Glomerular endothelial cell (primary cell): Measurements from ENCODE around the gene FBXO41. TPM values are rescaled to one million over a fixed set of nuclear protein-coding genes. Genes with fewer than 3 reads are reported as not detected.

Source experiments
- DNase-seq: peaks from one replicate; pipeline ENCODE4 v3.0.0-alpha.2; 2011; ENCODE audit warnings: low read depth, low spot score; ENCODE audit errors: extremely low read depth
- total RNA-seq: library from RNA; depleted of rRNA; stranded (reverse); fragments of >200 nt; gene quantifications from 2 replicates; pipeline ENCODE4 v1.2.3, GENCODE V29; 2015

The FBXO41 gene
- total RNA-seq, 1 donor from 2014 or later = 2.3 TPM

DNA sequence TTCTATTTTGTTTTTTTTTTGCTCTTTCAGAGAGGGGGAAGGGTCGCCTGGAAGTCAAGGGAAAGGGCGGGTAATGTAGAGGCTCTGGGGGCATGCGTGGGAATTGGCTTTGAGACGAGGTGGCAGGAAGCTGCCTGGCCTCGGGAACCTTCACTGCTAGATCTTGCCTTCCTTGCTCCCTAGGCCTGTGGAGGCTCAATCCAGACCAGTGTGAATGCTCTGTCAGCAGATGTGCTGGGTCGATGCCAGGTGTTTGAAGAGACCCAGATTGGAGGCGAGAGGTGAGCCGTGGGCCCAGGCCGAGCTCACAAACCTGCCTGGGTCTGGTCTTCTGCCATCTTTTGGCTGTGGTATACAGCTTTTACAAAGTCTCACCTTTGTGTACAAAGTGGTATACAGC lies 34.6 kb downstream of the FBXO41 start:
- no peak for DNase-seq

DNA sequence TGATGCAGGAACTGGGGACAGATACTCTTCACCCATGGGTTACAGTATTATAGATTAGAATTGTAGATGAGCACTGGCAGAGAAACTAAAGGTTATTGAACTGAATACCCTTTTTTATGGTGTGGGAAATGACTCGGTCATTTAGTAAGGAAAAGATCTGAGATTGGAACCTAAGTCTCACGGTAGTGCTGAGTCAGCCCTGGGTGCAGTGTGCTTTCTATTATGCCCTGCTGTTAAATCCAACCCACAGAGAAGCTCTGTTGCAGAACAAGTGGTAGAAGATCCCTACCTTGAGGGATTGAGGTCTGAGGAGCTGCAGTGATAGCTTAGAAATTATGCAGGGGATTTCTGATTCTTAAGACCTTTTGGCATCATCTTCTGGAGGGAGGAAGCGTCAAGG lies 37.4 kb downstream of the FBXO41 start:
- no peak for DNase-seq

DNA sequence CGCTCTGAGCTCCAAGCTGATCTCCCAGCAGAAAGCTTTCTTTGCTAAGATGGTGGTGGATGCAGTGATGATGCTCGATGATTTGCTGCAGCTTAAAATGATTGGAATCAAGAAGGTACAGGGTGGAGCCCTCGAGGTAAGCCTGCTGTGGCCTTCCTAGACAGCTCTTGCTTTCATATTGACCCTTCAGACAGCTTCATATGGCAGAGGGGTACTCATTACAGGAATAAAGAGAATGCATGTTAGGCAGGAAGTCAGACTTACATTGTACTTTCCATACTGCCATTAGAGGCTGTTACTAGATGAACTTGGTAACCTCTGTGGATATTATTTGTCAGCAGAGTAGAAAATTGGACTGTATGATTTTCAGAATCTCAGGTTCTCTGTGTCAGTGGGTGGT lies 39.7 kb downstream of the FBXO41 start:
- no peak for DNase-seq

DNA sequence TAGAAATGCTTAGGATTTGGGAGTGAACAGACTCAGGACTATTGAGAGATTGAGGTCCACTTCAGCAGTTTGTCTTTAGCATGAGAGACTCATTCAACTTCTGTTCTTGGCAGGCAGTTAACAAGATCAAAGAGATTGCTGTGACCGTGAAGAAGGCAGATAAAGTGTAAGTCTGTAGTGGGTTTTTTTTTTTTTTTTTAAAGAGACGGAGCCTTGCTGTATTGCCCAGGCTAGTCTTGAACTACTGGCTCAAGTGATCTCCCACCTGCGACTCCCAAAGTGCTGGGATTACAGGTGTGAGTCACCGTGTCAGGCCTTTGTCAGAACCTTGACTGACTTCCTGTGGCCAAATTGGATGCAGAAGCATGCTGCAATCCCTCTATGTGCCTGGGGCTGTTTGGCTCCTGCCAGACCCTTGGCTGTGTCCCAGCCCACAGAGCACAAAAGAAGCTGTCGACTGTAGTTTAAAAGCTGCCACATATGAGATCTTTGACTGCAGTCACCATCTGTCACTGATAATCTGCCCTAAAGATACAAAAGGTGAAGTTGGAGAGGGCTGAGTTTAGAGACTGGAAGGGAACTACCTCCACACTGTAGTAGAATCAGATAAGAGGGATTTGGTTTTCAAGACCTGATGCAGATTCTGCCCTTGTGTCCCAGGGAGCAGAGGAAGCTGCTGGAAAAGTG lies 40.3 kb downstream of the FBXO41 start:
- no peak for DNase-seq

DNA sequence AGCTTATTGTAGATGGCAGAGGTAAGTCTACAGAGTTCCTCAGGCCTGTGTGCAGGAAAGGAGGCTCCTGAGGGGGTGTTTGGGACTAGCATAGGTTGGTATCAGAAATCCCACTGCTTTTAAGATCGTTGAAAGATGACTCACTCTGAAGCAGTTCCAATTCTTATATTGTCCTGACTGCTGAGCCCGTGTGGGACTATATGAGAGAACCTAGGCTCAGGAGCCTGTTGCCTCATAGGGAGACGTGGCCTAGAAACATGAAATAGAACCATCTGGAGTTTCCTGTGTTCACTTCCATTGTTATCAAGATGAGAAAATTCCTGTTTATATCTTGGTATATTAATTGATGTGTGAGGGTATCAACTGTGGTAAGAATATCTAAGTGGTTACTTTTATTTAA lies 44.5 kb downstream of the FBXO41 start:
- DNase-seq = no peak

DNA sequence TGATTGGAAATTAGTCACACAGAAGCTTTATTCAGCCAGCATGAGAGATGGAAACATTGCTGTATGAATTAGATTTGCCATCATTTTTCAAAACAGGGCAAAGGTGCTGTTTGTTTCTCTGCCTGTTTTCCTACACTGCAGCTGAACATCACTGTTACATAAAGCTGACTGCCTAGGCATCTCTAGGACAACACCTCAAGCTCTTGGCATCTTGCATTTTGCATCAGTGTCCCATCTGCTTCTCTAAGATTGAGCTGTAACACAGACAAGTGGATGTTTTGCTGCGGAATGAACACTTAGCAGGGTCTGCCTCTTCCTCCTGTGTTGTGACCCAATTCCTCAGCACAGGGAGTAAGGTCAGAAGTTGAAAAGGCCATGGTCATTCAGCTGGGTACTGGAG lies 45.3 kb downstream of the FBXO41 start:
- no peak for DNase-seq

DNA sequence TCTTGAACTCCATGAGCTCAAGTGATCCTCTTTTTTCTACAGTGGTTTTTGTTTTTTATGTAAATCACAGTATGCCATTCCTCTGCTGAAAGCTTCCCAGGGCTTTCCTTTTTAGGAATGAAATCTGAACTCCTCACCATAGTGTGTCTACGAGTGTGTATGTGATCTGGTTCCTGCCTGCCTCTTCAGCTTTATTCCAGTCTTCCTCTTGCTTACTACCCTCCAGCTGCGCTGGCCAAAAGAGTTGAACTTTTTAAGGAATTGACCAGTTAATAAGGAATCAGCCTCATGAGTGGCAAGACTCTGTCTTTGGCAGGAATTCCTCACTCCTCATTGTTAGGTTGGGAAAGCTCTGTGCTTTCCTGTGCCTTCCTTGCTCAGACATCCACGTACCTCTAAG lies 46.1 kb downstream of the FBXO41 start:
- DNase-seq = no peak

DNA sequence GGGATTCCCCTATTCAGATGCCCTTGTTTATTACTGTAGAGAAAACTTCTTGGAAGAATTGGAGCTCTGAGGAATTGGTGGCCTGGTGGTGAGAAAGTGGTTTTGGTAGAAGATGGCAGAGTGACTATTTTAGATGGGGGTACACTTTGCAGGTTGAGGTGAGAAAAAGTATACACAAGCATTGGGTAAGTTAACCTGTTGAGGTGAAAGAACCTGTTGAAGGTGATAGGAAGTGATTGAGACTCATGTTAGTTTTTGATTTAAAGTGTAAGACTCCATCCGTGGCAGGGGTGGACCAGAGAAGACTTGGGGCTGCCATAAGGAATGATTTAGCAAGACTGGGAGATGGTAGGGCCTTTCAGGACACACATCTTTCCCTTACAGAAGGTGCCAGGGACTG lies 47.1 kb downstream of the FBXO41 start:
- no peak for DNase-seq

DNA sequence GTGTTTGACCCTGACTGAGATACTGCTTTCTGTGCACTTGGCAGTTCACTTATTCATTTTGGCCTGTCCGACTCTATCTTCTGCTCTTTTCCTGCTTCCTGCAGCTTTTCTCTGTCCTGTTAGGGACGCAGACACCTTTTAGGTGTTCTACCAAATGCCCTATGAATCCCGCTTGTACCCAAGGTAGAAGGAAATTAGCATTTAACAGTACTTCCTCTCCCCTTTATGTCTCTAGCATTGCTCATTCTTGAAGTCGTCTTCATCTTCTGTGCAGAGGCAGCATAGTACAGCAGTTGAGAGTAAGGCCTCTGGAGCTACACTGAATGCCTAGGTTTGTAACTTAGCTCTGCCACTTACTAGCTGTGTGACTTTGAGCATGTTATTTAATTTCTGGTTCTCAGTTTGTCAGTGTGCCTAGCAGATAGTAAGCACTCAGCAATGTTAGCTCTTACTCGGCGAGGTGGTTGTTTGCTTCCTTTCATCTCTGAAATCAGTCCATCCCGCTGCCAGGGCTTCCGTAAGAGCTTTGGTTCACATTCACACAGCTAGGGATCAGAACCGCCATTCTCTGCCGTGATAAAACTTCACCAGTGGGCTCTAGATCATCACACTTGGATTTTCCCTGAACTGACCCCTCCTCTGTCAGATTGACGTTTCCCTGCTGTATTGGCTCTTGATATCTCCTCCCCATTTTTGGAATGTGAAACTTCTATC lies 48.8 kb downstream of the FBXO41 start:
- DNase-seq = no peak

DNA sequence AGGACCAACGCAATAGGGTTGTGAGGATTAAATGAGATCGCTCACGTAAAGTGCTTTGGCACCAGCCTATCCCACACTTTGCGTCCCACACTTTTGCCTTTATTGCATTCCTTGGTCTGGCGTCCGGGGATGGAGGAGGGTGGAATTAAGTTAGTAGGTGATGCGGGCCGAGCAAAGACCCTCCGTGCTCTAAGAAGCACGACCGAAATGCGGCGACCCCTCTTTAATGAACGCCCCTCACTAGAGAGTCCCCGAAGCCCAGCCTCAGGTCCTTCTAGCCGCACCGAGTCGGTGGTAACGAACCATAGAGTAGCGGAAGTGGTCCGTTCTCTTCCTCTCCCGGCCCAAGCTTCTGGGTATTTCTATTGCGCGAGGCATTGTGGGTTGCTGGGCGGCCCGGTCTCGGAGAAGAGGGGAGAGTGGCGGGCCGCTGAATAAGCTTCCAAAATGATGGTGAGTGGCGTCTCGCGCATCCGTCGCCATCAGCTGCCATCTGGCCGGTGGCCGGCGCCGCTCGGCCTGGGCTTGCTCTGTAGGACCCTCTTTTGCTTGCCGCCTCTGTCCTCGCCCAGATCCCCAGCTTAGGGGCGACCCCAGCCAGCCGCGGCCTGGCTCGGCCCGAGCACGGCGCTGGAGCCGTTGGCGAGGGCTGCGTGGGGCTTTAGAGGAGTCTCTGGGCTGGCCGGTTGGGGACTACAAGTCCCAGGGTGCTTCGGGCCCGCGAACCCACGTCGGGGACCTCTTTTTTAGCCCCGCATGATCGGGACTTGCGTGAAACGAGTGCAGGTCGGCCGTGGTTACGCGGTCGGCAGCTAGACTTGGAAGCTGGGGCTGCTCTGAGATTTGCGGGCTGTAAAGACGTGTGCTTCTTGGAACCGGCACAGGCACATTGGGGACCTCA lies 50.1 kb downstream of the FBXO41 start, which contains the start of gene CCT7:
Gene CCT7 (plus strand): TSS at position 377 of the 901 bp plus-strand sequence. CDS start 71 bp downstream, at position 448.
- no peak for DNase-seq

DNA sequence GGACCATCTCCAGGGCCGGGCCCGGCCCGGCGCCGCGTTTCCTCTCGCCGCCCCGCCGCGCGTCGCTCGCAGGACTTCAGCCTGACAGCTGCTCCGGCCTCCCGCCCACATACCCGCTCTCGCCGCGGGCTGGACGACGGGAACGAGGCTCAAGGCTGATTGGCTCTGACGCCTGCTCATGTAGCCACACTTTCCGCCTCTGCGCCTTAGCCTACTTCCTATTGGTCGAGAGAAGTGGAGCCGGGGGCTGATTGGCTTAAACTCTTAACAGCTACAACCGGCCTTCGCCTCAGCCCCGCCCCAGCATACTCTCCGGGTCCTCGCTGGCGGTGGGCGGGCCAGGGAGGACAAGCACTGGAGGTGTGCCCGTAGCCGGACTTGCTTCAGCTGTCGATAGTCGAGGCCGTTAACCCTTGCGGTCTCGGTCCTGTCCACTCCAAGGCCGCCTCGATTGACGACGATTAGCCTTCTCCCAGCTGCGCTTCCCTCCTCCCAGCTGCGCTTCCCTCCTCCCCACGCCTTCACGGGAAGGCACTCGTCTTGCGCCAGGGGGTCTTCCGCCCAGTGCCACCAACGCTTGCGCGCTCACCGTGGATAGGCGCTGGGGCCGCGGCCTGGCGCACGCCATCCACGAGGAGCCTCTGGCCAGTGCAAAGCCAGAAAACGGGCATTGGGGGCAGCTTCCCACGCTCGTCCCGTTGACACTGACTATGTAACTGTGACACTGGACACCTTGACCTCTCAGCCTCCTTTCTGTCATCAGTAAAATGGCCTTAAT lies 50.9 kb downstream of the FBXO41 start, which contains the start of gene PRADC1:
Gene PRADC1 (minus strand): TSS at position 86 of the 778 bp plus-strand sequence. CDS start 79 bp downstream, at position 7.
- peak; percentile 98 for DNase-seq

DNA sequence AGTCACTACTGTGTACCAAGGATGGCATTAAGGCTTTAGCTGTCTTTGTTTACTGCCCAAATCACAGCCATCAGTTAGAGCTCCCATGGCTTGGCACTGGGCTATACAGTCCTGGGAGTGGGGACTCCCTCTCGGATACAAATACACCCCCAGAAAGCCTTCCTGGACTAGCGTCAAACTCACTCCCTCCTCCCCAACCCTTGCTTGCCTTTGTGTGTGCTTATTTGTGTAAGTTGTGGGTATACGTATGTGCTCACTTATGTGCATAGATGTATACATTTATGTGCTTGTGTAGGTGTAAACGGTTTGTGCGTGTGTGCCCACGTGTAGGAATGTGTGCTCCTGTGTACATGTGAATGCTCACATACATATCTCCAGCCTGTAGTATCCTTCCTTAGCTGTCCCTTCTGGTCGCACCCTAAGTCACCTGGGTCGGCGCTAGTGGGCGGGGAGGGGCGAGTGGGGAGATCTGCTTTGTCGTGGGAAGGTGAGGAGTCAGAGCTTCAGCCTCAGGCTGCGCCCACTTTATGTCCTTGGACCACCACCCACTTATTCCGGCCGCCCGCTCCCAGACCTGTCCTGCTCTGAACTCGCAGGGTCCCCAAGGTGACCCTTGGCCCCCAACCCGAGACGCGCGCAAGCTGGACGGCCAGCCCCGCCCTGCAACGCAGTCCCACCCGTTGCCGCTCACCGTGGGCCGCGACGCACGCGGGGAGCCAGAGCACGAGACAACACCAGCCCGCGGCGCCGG lies 51.7 kb downstream of the FBXO41 start:
- DNase-seq = no peak

DNA sequence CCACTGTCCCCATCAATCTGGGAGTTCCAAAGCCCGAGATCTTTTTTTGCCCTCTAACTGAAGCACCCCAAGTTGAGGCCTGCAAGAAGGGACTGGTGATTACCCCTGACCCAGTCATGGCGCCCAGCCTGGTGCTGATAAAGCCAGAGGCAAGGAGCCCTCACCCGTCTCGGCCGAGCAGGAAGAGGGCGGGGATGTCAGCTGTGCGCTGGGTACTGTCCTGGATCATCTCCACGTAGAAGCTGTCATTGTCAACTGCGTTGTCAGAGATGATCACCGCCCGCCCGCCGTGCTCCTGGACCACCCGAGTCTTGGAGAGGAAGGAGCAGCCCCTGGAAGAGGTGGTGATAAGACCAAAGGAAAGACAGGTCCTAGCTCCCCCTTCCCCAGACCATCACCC lies 55.6 kb downstream of the FBXO41 start:
- no peak for DNase-seq

DNA sequence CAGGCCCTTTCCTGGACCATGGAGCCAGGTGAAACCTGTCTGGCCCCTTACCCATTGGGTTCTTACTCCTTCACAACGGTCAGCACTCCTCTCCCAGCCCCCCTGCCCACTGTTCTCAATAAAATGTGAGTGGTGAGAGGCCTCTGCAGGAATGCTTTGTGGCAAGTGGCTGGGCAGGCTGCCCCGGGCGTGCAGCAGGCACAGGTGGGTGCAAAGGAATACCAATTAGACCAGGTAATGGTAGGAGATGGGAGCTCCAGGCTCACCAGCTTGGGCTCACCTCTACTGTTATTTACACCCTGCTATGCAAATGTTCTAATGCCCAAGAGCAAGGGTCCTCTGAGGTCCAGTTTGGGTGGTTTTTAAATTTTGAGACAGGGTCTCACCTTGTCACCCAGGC lies 57.2 kb downstream of the FBXO41 start:
- no peak for DNase-seq

DNA sequence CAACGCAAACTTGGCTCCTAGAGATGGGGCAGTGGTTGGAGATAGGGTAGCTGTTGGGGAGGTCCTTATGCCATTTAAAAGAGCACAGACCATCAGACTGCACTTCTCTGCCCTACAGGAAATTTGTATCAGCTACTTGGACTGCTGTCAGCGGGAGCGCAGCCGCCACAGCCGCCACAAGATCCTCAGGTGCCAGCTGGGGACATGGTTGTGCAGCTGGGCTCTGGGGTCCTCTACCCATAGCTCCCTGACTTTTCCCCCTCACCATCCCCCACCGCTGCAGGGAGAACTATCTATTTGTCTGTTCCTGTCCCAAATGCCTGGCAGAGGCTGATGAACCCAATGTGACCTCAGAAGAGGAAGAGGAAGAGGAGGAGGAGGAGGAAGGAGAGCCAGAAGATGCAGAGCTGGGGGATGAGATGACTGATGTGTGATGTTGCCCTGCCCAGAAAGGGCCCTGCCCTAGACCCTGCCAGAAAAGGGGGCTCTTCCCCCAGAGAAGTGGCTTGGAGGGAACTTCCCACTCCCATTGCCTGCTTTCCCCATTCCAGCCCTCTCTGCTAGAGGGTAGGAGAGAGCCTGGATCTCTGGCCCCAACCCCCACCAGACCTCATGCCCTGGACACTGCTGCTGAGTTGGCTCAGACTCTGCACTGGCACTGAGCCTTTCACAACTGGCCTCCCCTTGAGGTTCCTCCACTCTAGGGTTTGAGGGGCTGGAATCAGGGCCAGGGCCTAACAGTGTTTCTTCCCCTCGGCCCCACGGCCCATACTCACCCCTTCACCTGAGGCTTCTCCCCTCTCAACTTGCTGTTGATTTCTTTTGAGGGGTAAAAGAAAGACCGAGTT lies 58.5 kb downstream of the FBXO41 start:
- no peak for DNase-seq

DNA sequence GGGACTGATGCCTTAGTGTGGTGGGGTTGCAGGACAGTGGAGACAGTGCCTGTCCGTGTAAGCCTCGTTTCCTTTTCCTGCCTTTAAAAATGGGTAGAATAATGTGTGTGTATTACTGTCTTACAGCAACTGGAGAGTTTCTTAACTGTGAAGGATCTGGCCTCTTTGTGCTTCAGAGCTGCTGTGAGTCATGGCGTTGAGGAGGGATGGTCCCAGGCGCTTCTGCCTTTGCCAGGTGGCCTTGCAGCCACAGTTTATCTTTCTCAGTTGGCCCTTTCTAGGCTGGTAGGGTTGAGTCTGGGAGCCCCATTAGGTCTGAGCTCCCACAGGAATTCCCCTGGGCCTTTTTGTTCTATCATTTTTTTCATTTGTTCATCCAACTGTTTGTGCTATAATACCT lies 60.5 kb downstream of the FBXO41 start:
- DNase-seq = no peak

DNA sequence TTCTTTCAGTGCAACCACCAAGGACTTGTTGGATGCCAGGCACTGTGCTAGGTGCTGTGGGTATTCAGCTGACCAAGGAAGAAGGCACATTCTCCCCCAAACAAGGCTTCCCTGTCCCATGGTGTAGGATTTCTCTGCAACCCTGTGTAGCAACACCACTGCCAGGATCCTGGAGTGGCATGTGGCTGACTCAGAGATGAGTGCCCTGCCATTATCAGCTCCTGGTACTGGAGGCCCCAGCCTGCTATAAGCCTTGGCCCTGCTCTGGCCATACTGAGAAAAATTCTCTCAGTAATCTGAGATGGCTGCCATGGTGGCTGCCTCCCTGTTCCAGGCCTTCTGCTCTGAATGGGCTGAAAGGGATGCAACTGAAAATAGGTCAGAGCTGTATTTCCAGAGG lies 66.0 kb downstream of the FBXO41 start:
- DNase-seq = no peak

DNA sequence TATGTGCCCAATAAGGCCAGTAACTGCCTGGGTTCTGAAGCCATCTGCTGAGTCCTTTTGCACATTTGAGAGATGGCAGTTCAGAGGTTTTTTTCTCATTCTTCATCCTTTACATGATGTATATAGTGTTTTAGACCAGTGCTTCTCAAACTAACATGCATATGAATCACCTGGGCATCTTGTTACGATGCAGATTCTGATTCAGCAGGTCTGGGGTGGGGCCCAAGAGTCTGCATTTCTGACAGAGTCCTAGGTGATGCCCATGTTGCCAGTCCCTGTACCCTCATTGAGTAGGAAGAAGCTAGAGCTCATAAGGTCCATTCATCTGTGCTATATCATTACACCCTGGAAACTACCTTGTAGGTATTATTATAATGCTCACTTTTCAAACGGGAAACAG lies 66.5 kb downstream of the FBXO41 start:
- no peak for DNase-seq

DNA sequence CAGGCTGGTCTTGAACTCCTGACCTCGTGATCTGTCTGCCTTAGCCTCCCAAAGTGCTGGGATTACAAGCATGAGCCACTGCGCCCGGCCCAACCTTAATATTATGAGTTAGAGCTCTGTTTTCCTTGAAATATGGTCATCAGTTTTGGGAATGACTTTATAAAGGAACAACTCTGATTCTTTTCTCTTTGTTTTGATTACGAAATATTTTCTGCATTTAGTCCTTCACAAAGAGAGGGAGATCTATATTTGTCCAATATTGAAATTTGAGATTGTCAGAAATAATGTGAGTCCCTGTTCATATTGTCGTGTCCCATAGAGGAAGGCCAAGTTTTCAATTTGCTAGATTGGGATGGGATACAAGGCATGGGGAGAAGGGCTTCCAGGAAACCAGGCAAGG lies 67.1 kb downstream of the FBXO41 start:
- no peak for DNase-seq
